Keratinocyte (primary cell): ENCODE results near the gene ERCC1. TPM values are rescaled to one million over a fixed set of nuclear protein-coding genes. Genes with fewer than 3 reads are reported as not detected.

Source experiments
- DNase-seq: peaks from one replicate; pipeline ENCODE4 v3.0.0-alpha.2; 2011; ENCODE audit warnings: low read depth, missing footprints, low spot score
- FAIRE-seq: peaks from 2 replicates; lab custom pipeline; 2011; peaks lifted over from hg19 to GRCh38; lab: Jason Lieb, UNC
- H2AFZ ChIP-seq: 2 replicates; pipeline ENCODE4 v1.6.0; 2012; ENCODE audit warnings: low read length, control low read depth, inconsistent platforms; ENCODE audit not compliant: control insufficient read depth
- H3K27ac ChIP-seq: 2 replicates; pipeline ENCODE4 v1.5.1; 2011; ENCODE audit warnings: low read length; ENCODE audit not compliant: control insufficient read depth, insufficient read depth
- H3K27me3 ChIP-seq: 3 replicates; pipeline ENCODE4 v1.6.0; 2011; ENCODE audit warnings: low read length; ENCODE audit not compliant: control insufficient read depth, insufficient read depth; ENCODE audit errors: extremely low read depth
- H3K36me3 ChIP-seq, 2 experiments: 2 replicates in 1 of 2; 3 replicates in 1 of 2; pipeline ENCODE4 v1.5.1; 2011; ENCODE audit warnings: low read length in 2 of 2, mild to moderate bottlenecking in 1 of 2; ENCODE audit not compliant: control insufficient read depth in 2 of 2, insufficient read depth in 2 of 2; ENCODE audit errors: extremely low read depth in 1 of 2
- H3K4me1 ChIP-seq: 3 replicates; pipeline ENCODE4 v1.5.1; 2011; ENCODE audit warnings: low read length; ENCODE audit not compliant: control insufficient read depth, insufficient read depth; ENCODE audit errors: extremely low read depth
- H3K4me2 ChIP-seq: 3 replicates; pipeline ENCODE4 v1.6.0; 2011; ENCODE audit warnings: low read depth, low read length; ENCODE audit not compliant: control insufficient read depth, insufficient read depth; ENCODE audit errors: extremely low read depth
- H3K4me3 ChIP-seq, 3 experiments: fragments of 200-600 bp in 1 of 3; sonication (generic) in 1 of 3; 2 replicates in 2 of 3; 3 replicates in 1 of 3; pipeline ENCODE4 v1.5.1; 2011 to 2016; ENCODE audit warnings: low read length in 3 of 3, mild to moderate bottlenecking in 3 of 3, control low read depth in 2 of 3, inconsistent platforms in 1 of 3, low read depth in 1 of 3, mixed read lengths in 1 of 3, mixed run types in 1 of 3, moderate library complexity in 1 of 3; ENCODE audit not compliant: control insufficient read depth in 2 of 3, insufficient read depth in 2 of 3; ENCODE audit errors: extremely low read depth in 1 of 3
- H3K79me2 ChIP-seq: 2 replicates; pipeline ENCODE4 v1.6.0; 2012; ENCODE audit warnings: low read length; ENCODE audit not compliant: control insufficient read depth, insufficient read depth
- H3K9ac ChIP-seq: 3 replicates; pipeline ENCODE4 v1.6.0; 2011; ENCODE audit warnings: low read length; ENCODE audit not compliant: control insufficient read depth, insufficient read depth; ENCODE audit errors: extremely low read depth
- H3K9me1 ChIP-seq: 3 replicates; pipeline ENCODE4 v1.6.0; 2011; ENCODE audit warnings: low read length; ENCODE audit not compliant: control insufficient read depth, insufficient read depth; ENCODE audit errors: extremely low read depth
- H3K9me3 ChIP-seq: 2 replicates; pipeline ENCODE4 v1.5.1; 2012; ENCODE audit warnings: low read depth, low read length; ENCODE audit not compliant: control insufficient read depth
- H4K20me1 ChIP-seq: 3 replicates; pipeline ENCODE4 v1.6.0; 2011; ENCODE audit warnings: low read length; ENCODE audit not compliant: control insufficient read depth, insufficient read depth; ENCODE audit errors: extremely low read depth
- EZH2 ChIP-seq: IDR thresholded peaks from one replicate; pipeline ENCODE4 v1.6.1; 2012; ENCODE audit warnings: inconsistent platforms, mild to moderate bottlenecking, low read length, moderate library complexity
- dilution Hi-C: fragments of 300-500 bp; cut with MboI; formaldehyde crosslinking; loops from one replicate; pipeline ENCODE4 v1.7.0; 2020; ENCODE audit warnings: low sequenced_read_pairs; ENCODE audit not compliant: extremely low pct_ligation_motif_present
- polyA plus RNA-seq, 5 experiments: library from polyadenylated mRNA; depleted of rRNA in 3 of 5; stranded (reverse) in 3 of 5; stranded (forward) in 1 of 5; unstranded in 1 of 5; fragments of >200 nt; gene quantifications; 1 replicate in 1 of 5; 2 replicates in 3 of 5; 3 replicates in 1 of 5; pipeline versions ENCODE4 v1.2.1 to v1.2.3, GENCODE V29; 2011 to 2012; ENCODE audit warnings: missing spikeins in 2 of 5, low read depth in 1 of 5, low replicate concordance in 1 of 5
- TF ChIP-seq, protein P1 (sequence below), 3 experiments: IDR thresholded peaks in 1 of 3; conservative IDR thresholded peaks in 1 of 3; optimal IDR thresholded peaks in 1 of 3; 2 replicates in 2 of 3; 3 replicates in 1 of 3; pipeline versions ENCODE3 to v1.5.1; 2011; ENCODE audit warnings: low read length in 3 of 3, mild to moderate bottlenecking in 3 of 3, moderate library complexity in 2 of 3, control low read depth in 1 of 3, inconsistent platforms in 1 of 3; ENCODE audit not compliant: insufficient read depth in 2 of 3; ENCODE audit errors: extremely low read depth in 1 of 3

ERCC1 gene
- polyA plus RNA-seq, 1 donor (not counting 4 experiments of a cell fraction or from before 2014, with no cell fraction given), result 175 TPM

DNA sequence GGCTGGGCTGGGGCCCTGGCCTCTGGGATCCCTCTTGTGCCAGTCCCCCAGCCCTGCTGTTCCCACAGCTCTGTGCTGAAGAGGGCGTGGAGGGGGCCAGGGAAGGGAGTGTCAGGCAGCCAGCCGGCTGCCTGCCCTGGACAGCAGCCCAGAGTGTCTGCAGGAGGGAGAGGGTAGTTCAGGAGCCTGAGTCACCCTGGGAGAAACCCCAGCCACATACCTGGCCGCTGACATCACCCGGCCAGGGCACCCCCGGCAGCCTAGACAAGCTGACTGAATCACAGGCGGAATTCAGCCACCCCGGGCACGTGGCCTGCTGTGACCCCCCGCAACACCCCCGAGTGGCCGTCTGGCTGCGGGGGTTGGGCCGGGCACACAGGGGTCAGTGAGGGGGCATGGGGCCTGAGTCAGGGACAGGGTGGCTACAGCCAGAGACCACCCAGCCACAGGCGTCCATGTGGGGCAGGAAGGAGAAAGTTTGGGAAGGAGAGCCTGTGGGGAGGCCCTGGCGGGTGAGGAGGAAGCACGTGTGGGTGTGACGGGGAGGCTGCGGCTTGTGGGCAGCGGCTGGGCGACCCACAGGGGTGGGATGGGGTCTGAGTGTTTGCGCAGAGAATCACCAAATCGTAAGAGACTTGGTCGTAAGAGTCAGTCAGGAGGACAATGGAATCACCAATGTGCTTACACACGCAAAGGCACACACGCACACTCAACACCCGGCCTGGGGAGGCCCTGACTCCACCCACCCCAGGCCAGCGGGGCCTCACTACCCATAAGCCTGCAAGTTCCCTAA lies 32.2 kb upstream of the ERCC1 start:
- no peaks in the 10 kb centered on the region for H4K20me1 ChIP-seq
- DNase-seq (no peak), FAIRE-seq (peak; percentile 49)
- peak overlapping the region; percentile 75 for H2AFZ ChIP-seq
- no peaks in the 10 kb centered on the region for H3K79me2 ChIP-seq
- H3K9me1 ChIP-seq, result no peaks in the 10 kb centered on the region
- H3K9me3 ChIP-seq, result no peaks in the 10 kb centered on the region
- TF ChIP-seq, protein P1, sequence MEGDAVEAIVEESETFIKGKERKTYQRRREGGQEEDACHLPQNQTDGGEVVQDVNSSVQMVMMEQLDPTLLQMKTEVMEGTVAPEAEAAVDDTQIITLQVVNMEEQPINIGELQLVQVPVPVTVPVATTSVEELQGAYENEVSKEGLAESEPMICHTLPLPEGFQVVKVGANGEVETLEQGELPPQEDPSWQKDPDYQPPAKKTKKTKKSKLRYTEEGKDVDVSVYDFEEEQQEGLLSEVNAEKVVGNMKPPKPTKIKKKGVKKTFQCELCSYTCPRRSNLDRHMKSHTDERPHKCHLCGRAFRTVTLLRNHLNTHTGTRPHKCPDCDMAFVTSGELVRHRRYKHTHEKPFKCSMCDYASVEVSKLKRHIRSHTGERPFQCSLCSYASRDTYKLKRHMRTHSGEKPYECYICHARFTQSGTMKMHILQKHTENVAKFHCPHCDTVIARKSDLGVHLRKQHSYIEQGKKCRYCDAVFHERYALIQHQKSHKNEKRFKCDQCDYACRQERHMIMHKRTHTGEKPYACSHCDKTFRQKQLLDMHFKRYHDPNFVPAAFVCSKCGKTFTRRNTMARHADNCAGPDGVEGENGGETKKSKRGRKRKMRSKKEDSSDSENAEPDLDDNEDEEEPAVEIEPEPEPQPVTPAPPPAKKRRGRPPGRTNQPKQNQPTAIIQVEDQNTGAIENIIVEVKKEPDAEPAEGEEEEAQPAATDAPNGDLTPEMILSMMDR (optimal IDR thresholded peaks at IDR 0.05 in 1 of 3, IDR thresholded peaks at IDR 0.05 in 1 of 3, conservative IDR thresholded peaks at IDR 0.05 in 1 of 3; ENCODE audit: extremely low read depth in 1 of 3, insufficient read depth in 2 of 3, low read length in 3 of 3), result no peak
- no peak for TF ChIP-seq EZH2
- peaks cover 40% of the 10 kb centered on the region for H3K4me1 ChIP-seq
- H3K4me3 ChIP-seq, result peak overlapping the region in 2 of 3 experiments; percentile 35 to 38
- dilution Hi-C loops, result no loop called here
- no peaks in the 10 kb centered on the region for H3K27me3 ChIP-seq
- H3K27ac ChIP-seq, result peak overlapping the region; percentile 99
- peak overlapping the region; percentile 92 for H3K9ac ChIP-seq
- H3K36me3 ChIP-seq, result no peaks in the 10 kb centered on the region
- peak overlapping the region; percentile 76 for H3K4me2 ChIP-seq

DNA sequence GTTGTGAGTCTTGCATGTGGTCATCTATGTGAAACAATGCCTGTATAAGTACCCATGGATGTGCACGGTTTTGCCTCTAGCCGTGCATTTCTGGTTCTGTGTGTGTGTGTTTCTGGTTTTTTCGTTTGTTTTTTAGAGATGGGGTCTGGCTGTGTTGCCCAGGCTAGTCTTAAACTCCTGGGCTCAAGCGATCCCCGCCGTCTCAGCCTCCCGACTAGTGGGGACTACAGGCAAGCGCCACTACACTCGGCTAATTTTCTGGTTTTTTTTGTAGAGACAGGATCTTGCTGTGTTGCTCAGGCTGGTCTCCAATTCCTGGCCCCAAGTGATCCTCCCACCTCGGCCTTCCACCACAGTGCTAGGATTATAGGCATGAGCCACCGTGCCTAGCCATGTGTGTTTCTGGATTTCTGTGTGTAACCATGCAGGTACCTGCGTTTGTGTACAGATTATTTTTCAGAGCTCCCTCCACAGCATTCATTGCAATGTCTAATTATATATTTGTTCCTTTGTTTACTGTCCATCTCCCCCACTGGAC lies 28.2 kb upstream of the ERCC1 start:
- TF ChIP-seq EZH2, result no peak
- TF ChIP-seq, protein P1 (optimal IDR thresholded peaks at IDR 0.05 in 1 of 3, IDR thresholded peaks at IDR 0.05 in 1 of 3, conservative IDR thresholded peaks at IDR 0.05 in 1 of 3; ENCODE audit: extremely low read depth in 1 of 3, insufficient read depth in 2 of 3, low read length in 3 of 3), result no peak
- Histone ChIP-seq H3K36me3 (no peaks in the 10 kb centered on the region), H3K4me3 (peak overlapping the region in 1 of 3 experiments; percentile 76), H4K20me1 (no peaks in the 10 kb centered on the region), H3K27me3 (no peaks in the 10 kb centered on the region), H3K4me2 (peak overlapping the region; percentile 97), H3K4me1 (peaks cover 74% of the 10 kb centered on the region), H3K79me2 (no peaks in the 10 kb centered on the region), H3K9me1 (no peaks in the 10 kb centered on the region), H2AFZ (no peak overlapping the region), H3K9me3 (no peaks in the 10 kb centered on the region), H3K27ac (peak overlapping the region; percentile 99), H3K9ac (peak overlapping the region; percentile 98)
- DNase-seq (no peak), FAIRE-seq (no peak)
- dilution Hi-C loops, result no loop called here
